ENCODE data around the gene CSRP1.

DNA sequence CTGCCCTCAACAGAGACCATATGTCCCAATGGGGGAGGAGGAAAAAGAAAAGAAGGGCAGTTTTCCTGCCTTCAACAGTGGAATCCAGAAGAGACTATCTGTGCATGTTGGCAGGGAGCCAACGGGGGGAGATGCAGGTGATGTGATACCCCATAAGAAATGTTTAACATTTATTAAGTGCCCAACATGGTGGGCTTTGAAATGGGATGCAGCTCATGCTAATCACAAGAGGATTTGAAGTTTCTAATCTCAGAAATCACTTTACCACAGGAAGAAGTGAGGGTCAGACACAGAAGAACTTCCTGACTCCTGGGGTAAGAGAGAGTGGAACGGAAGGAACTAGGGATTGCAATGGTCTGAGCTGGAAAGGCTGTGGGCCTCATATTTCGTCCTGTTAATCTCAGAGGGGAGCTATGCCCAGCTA lies 16.2 kb downstream of the CSRP1 start:
- TF ChIP-seq, protein P1, sequence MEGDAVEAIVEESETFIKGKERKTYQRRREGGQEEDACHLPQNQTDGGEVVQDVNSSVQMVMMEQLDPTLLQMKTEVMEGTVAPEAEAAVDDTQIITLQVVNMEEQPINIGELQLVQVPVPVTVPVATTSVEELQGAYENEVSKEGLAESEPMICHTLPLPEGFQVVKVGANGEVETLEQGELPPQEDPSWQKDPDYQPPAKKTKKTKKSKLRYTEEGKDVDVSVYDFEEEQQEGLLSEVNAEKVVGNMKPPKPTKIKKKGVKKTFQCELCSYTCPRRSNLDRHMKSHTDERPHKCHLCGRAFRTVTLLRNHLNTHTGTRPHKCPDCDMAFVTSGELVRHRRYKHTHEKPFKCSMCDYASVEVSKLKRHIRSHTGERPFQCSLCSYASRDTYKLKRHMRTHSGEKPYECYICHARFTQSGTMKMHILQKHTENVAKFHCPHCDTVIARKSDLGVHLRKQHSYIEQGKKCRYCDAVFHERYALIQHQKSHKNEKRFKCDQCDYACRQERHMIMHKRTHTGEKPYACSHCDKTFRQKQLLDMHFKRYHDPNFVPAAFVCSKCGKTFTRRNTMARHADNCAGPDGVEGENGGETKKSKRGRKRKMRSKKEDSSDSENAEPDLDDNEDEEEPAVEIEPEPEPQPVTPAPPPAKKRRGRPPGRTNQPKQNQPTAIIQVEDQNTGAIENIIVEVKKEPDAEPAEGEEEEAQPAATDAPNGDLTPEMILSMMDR (IDR thresholded peaks at IDR 0.05) = no peak
- no peak for TF ChIP-seq POLR2A (IDR thresholded peaks at IDR 0.05)
